Neural cell (in vitro differentiated cells): Measurements from ENCODE around the gene ZNF672.
"Not testable (repeated sequence)": the region's sequence is repeated elsewhere in the genome, so short reads cannot be mapped to it uniquely, and the experiment has no call there.

ENCODE experiments used
- CTCF ChIP-seq: fragments of 450-650 bp; IDR thresholded peaks from 2 replicates; pipeline ENCODE4 v1.5.1; 2014; ENCODE audit warnings: antibody characterized with exemption, mild to moderate bottlenecking, moderate library complexity; ENCODE audit not compliant: poor library complexity, severe bottlenecking
- EP300 ChIP-seq: fragments of 450-650 bp; conservative IDR thresholded peaks from 2 replicates; pipeline ENCODE4 v1.6.1; 2014; ENCODE audit warnings: antibody characterized with exemption, mild to moderate bottlenecking, moderate library complexity; ENCODE audit not compliant: poor library complexity, severe bottlenecking
- EZH2 ChIP-seq: fragments of 200-600, 300-800 bp; shearing (Covaris generic), sonication (generic); IDR thresholded peaks from 2 replicates; pipeline ENCODE4 v1.6.1; 2014; ENCODE audit warnings: antibody characterized with exemption, low read length, borderline replicate concordance, mild to moderate bottlenecking; ENCODE audit not compliant: insufficient read depth, poor library complexity, severe bottlenecking
- MXI1 ChIP-seq: fragments of 450-650 bp; conservative IDR thresholded peaks from 2 replicates; pipeline ENCODE4 v1.6.1; 2014; ENCODE audit warnings: antibody characterized with exemption, mild to moderate bottlenecking; ENCODE audit not compliant: poor library complexity, severe bottlenecking
- POLR2AphosphoS5 ChIP-seq: IDR thresholded peaks from 2 replicates; pipeline ENCODE4 v1.6.1; 2012
- RAD21 ChIP-seq: fragments of 450-650 bp; conservative IDR thresholded peaks from 2 replicates; pipeline ENCODE4 v1.6.1; 2014; ENCODE audit warnings: antibody characterized with exemption, mild to moderate bottlenecking, moderate library complexity
- TAF1 ChIP-seq: IDR thresholded peaks from 2 replicates; pipeline ENCODE4 v1.6.1; 2012; ENCODE audit warnings: low read depth
- TF ChIP-seq, protein P1 (sequence below): IDR thresholded peaks from 2 replicates; pipeline ENCODE4 v1.6.1; 2012; ENCODE audit warnings: borderline replicate concordance

DNA sequence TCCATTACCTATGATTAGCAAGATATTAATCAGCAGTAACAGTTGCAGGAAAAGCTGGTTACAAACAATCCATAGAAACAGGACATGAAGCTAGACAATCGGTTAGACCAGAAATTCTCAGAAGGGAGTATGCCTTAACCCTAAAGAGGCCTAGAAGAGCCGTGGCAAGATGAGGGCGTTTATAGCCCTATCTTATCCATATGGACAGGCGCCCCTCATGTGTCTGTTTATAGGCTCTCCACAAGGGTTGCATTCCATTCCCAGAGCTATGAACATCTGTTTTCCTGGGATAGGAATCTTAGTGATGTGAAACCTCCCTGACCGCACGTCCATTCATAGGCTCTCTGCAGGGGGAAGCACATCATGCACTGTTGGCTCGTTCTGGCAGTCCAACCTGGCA, 44.4 kb downstream of the ZNF672 start:
- not testable (repeated sequence) for TF ChIP-seq CTCF, RAD21, MXI1, EP300, POLR2AphosphoS5, TAF1, EZH2
- TF ChIP-seq, protein P1, sequence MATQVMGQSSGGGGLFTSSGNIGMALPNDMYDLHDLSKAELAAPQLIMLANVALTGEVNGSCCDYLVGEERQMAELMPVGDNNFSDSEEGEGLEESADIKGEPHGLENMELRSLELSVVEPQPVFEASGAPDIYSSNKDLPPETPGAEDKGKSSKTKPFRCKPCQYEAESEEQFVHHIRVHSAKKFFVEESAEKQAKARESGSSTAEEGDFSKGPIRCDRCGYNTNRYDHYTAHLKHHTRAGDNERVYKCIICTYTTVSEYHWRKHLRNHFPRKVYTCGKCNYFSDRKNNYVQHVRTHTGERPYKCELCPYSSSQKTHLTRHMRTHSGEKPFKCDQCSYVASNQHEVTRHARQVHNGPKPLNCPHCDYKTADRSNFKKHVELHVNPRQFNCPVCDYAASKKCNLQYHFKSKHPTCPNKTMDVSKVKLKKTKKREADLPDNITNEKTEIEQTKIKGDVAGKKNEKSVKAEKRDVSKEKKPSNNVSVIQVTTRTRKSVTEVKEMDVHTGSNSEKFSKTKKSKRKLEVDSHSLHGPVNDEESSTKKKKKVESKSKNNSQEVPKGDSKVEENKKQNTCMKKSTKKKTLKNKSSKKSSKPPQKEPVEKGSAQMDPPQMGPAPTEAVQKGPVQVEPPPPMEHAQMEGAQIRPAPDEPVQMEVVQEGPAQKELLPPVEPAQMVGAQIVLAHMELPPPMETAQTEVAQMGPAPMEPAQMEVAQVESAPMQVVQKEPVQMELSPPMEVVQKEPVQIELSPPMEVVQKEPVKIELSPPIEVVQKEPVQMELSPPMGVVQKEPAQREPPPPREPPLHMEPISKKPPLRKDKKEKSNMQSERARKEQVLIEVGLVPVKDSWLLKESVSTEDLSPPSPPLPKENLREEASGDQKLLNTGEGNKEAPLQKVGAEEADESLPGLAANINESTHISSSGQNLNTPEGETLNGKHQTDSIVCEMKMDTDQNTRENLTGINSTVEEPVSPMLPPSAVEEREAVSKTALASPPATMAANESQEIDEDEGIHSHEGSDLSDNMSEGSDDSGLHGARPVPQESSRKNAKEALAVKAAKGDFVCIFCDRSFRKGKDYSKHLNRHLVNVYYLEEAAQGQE = not testable (repeated sequence)
